H9 (cell line): ENCODE data around the gene DMRTB1. TPM values are rescaled to one million over a fixed set of nuclear protein-coding genes. Genes with fewer than 3 reads are reported as not detected.

Experiments used
- DNase-seq: peaks from one replicate; pipeline ENCODE4 v3.0.0-alpha.2; 2017
- H2AFZ ChIP-seq: one replicate; pipeline ENCODE4 v1.6.1; 2013; ENCODE audit warnings: mild to moderate bottlenecking, low read length, control low read depth, moderate library complexity
- H2AK5ac ChIP-seq: 2 replicates; pipeline ENCODE4 v1.6.1; 2013; ENCODE audit warnings: low read length, control low read depth, mixed read lengths; ENCODE audit not compliant: insufficient read length
- H2BK120ac ChIP-seq: one replicate; pipeline ENCODE4 v1.6.1; 2013; ENCODE audit warnings: low read depth, mild to moderate bottlenecking, low read length, control low read depth, inconsistent platforms; ENCODE audit not compliant: poor library complexity, severe bottlenecking
- H2BK12ac ChIP-seq: 2 replicates; pipeline ENCODE4 v1.6.1; 2013; ENCODE audit warnings: low read length, control low read depth, mixed read lengths, low read depth; ENCODE audit not compliant: insufficient read length
- H2BK15ac ChIP-seq: 2 replicates; pipeline ENCODE4 v1.6.1; 2013; ENCODE audit warnings: low read depth, low read length, control low read depth
- H2BK20ac ChIP-seq: one replicate; pipeline ENCODE4 v1.6.1; 2013; ENCODE audit warnings: low read depth, mild to moderate bottlenecking, low read length, control low read depth, inconsistent platforms; ENCODE audit not compliant: poor library complexity, severe bottlenecking
- H2BK5ac ChIP-seq: 2 replicates; pipeline ENCODE4 v1.6.1; 2013; ENCODE audit warnings: low read length, control low read depth, mixed read lengths; ENCODE audit not compliant: insufficient read length
- H3K14ac ChIP-seq: 2 replicates; pipeline ENCODE4 v1.6.1; 2013; ENCODE audit warnings: low read length, control low read depth; ENCODE audit not compliant: insufficient read depth
- H3K18ac ChIP-seq: 2 replicates; pipeline ENCODE4 v1.6.1; 2013; ENCODE audit warnings: low read depth, mild to moderate bottlenecking, mixed read lengths, low read length, control low read depth; ENCODE audit not compliant: insufficient read length
- H3K23ac ChIP-seq: 2 replicates; pipeline ENCODE4 v1.6.1; 2013; ENCODE audit warnings: low read length, control low read depth, mixed read lengths, low read depth; ENCODE audit not compliant: insufficient read length
- H3K23me2 ChIP-seq: 2 replicates; pipeline ENCODE4 v1.6.1; 2013; ENCODE audit warnings: low read depth, mild to moderate bottlenecking, mixed read lengths, low read length, control low read depth; ENCODE audit not compliant: insufficient read length, poor library complexity, severe bottlenecking
- H3K27ac ChIP-seq: 2 replicates; pipeline ENCODE4 v1.5.1; 2013; ENCODE audit warnings: low read length, control low read depth, mixed read lengths, low read depth; ENCODE audit not compliant: insufficient read length
- H3K27me3 ChIP-seq: 2 replicates; pipeline ENCODE4 v1.6.1; 2013; ENCODE audit warnings: low read length, control low read depth, inconsistent platforms; ENCODE audit not compliant: insufficient read depth
- H3K4ac ChIP-seq: 2 replicates; pipeline ENCODE4 v1.6.1; 2013; ENCODE audit warnings: low read depth, mild to moderate bottlenecking, control low read depth, inconsistent platforms, low read length, moderate library complexity
- H3K4me1 ChIP-seq: 2 replicates; pipeline ENCODE4 v1.6.1; 2013; ENCODE audit warnings: low read length, control low read depth, inconsistent platforms; ENCODE audit not compliant: insufficient read depth
- H3K4me2 ChIP-seq: 2 replicates; pipeline ENCODE4 v1.6.1; 2013; ENCODE audit warnings: low read length, control low read depth, mixed read lengths; ENCODE audit not compliant: insufficient read length, insufficient read depth
- H3K56ac ChIP-seq: 2 replicates; pipeline ENCODE4 v1.6.1; 2013; ENCODE audit warnings: low read depth, mild to moderate bottlenecking, mixed read lengths, low read length, control low read depth; ENCODE audit not compliant: insufficient read length
- H3K79me1 ChIP-seq: 2 replicates; pipeline ENCODE4 v1.6.1; 2013; ENCODE audit warnings: low read depth, mild to moderate bottlenecking, moderate library complexity, low read length, control low read depth, inconsistent platforms; ENCODE audit not compliant: insufficient read depth, poor library complexity, severe bottlenecking
- H3K79me2 ChIP-seq: 2 replicates; pipeline ENCODE4 v1.6.1; 2013; ENCODE audit warnings: low read length, control low read depth, inconsistent platforms; ENCODE audit not compliant: insufficient read depth
- H3K9ac ChIP-seq: 2 replicates; pipeline ENCODE4 v1.6.1; 2013; ENCODE audit warnings: low read length, control low read depth, mixed read lengths; ENCODE audit not compliant: insufficient read length; ENCODE audit errors: extremely low read depth
- H3K9me3 ChIP-seq: one replicate; pipeline ENCODE4 v1.6.1; 2013; ENCODE audit warnings: low read depth, low read length, inconsistent platforms; ENCODE audit not compliant: control insufficient read depth
- H3T11ph ChIP-seq: one replicate; pipeline ENCODE4 v1.6.1; 2013; ENCODE audit warnings: mild to moderate bottlenecking, low read length, control low read depth, inconsistent platforms
- H4K20me1 ChIP-seq: one replicate; pipeline ENCODE4 v1.6.1; 2013; ENCODE audit not compliant: control insufficient read depth, insufficient read length, insufficient read depth
- H4K5ac ChIP-seq: 2 replicates; pipeline ENCODE4 v1.6.1; 2013; ENCODE audit warnings: low read depth, mild to moderate bottlenecking, mixed read lengths, low read length, control low read depth; ENCODE audit not compliant: insufficient read length
- H4K8ac ChIP-seq: replicated peaks from 2 replicates; pipeline ENCODE4 v1.6.1; 2013; ENCODE audit warnings: low read length, control low read depth, mixed read lengths, low read depth; ENCODE audit not compliant: insufficient read length
- H4K91ac ChIP-seq: 2 replicates; pipeline ENCODE4 v1.6.1; 2013; ENCODE audit warnings: low read depth, mild to moderate bottlenecking, moderate library complexity, mixed read lengths, low read length, control low read depth; ENCODE audit not compliant: insufficient read length
- H3K27ac Mint-ChIP-seq, 3 experiments: 2 replicates in 2 of 3; 3 replicates in 1 of 3; pipeline ENCODE4 v1.8.0; 2020 to 2021; ENCODE audit warnings: mixed read lengths in 3 of 3, mild to moderate bottlenecking in 1 of 3, moderate library complexity in 1 of 3
- H3K27me3 Mint-ChIP-seq: 2 replicates; pipeline ENCODE4 v1.8.0; 2021; ENCODE audit warnings: low read depth, mild to moderate bottlenecking, moderate library complexity, mixed read lengths
- H3K36me3 Mint-ChIP-seq, 3 experiments: 2 replicates in 2 of 3; 3 replicates in 1 of 3; pipeline ENCODE4 v1.8.0; 2020 to 2021; ENCODE audit warnings: low read depth in 3 of 3, mixed read lengths in 3 of 3; ENCODE audit not compliant: insufficient read depth in 1 of 3
- H3K4me1 Mint-ChIP-seq, 2 experiments: 2 replicates each; pipeline ENCODE4 v1.8.0; 2020; ENCODE audit warnings: mixed read lengths in 2 of 2
- H3K4me3 Mint-ChIP-seq, 2 experiments: 2 replicates in 1 of 2; 3 replicates in 1 of 2; pipeline ENCODE4 v1.8.0; 2020 to 2021; ENCODE audit warnings: mild to moderate bottlenecking in 2 of 2, mixed read lengths in 2 of 2, moderate library complexity in 1 of 2
- H3K9me3 Mint-ChIP-seq, 2 experiments: 2 replicates in 1 of 2; 3 replicates in 1 of 2; pipeline ENCODE4 v1.8.0; 2020; ENCODE audit warnings: mild to moderate bottlenecking in 2 of 2, mixed read lengths in 2 of 2, moderate library complexity in 1 of 2
- WGBS: extraction: QIAGEN DNeasy Blood & Tissue Kit; methylation state at CpG from one replicate; pipeline ENCODE4 v1.1.7; 2013; ENCODE audit warnings: missing lambda C conversion rate, low lambda C conversion rate, mixed read lengths; ENCODE audit not compliant: insufficient read length; ENCODE audit errors: extremely low coverage; 5-methylcytosine and 5-hydroxymethylcytosine counted together
- total RNA-seq: library from RNA; stranded (reverse); gene quantifications from 2 replicates; pipeline ENCODE4 v1.2.1, GENCODE V29; 2021
- TF ChIP-seq, protein P1 (sequence below): fragments of 200-600 bp; sonication (generic); conservative IDR thresholded peaks from 3 replicates; pipeline ENCODE4 v1.8.0; 2021; ENCODE audit warnings: antibody characterized with exemption, mild to moderate bottlenecking

The DMRTB1 gene
- total RNA-seq, 1 experiment from 2014 or later = not detected

DNA sequence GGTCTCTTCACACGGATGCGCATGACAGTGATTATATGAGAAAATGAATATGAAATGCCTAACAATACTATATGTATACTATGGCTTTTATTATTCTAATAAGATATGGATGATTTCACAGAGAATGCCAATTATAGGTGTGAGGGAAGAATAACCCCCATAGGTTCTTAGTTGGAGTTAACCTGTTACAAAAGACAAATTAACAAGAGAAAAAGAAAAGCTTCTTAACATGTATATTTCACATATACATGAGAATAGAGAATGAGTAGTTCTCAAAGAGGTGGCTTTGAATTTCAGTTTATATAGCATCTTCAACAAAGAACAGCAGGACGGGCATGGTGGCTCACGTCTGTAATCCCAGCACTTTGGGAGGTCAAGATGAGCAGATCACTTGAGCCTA lies 24.0 kb upstream of the DMRTB1 start:
- H3K36me3 Mint-ChIP-seq = peaks cover 23 to 57% (median 48%) of the 10 kb centered on the region in 3 experiments
- Histone ChIP-seq H3K56ac (no peak overlapping the region), H2AK5ac (no peak overlapping the region), H3K9me3 (peaks cover 33% of the 10 kb centered on the region), H3K27ac (peak overlapping the region; percentile 63), H2BK120ac (no peak overlapping the region), H2AFZ (no peak overlapping the region), H3K4me1 (peaks cover 8% of the 10 kb centered on the region), H3K9ac (no peak overlapping the region), H3K14ac (no peak overlapping the region), H3K23me2 (no peaks in the 10 kb centered on the region), H3K27me3 (no peaks in the 10 kb centered on the region), H3K18ac (no peak overlapping the region), H3K23ac (no peak overlapping the region), H3K4ac (no peak overlapping the region), H3T11ph (no peak overlapping the region), H4K20me1 (no peaks in the 10 kb centered on the region), H3K79me2 (no peaks in the 10 kb centered on the region), H4K5ac (no peak overlapping the region), H2BK15ac (no peak overlapping the region), H3K79me1 (no peaks in the 10 kb centered on the region), H4K91ac (no peak overlapping the region), H3K4me2 (no peak overlapping the region), H2BK12ac (no peak overlapping the region), H2BK20ac (no peak overlapping the region), H4K8ac (no peak overlapping the region), H2BK5ac (no peak overlapping the region)
- DNase-seq = no peak
- no peak overlapping the region for H3K4me3 Mint-ChIP-seq
- peaks cover 58 to 60% of the 10 kb centered on the region in 2 experiments for H3K4me1 Mint-ChIP-seq
- TF ChIP-seq, protein P1, sequence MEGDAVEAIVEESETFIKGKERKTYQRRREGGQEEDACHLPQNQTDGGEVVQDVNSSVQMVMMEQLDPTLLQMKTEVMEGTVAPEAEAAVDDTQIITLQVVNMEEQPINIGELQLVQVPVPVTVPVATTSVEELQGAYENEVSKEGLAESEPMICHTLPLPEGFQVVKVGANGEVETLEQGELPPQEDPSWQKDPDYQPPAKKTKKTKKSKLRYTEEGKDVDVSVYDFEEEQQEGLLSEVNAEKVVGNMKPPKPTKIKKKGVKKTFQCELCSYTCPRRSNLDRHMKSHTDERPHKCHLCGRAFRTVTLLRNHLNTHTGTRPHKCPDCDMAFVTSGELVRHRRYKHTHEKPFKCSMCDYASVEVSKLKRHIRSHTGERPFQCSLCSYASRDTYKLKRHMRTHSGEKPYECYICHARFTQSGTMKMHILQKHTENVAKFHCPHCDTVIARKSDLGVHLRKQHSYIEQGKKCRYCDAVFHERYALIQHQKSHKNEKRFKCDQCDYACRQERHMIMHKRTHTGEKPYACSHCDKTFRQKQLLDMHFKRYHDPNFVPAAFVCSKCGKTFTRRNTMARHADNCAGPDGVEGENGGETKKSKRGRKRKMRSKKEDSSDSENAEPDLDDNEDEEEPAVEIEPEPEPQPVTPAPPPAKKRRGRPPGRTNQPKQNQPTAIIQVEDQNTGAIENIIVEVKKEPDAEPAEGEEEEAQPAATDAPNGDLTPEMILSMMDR = no peak
- WGBS = no CpG with 5 or more reads among the region's 4 CpGs
- H3K27me3 Mint-ChIP-seq = no peaks in the 10 kb centered on the region
- peak overlapping the region; percentile 94 to 97 (median 95) for H3K27ac Mint-ChIP-seq
- H3K9me3 Mint-ChIP-seq = peaks cover 53 to 58% of the 10 kb centered on the region in 2 experiments
